HepG2 (cell line): ENCODE data around the gene SULT4A1. TPM values are rescaled to one million over a fixed set of nuclear protein-coding genes. Genes with fewer than 3 reads are reported as not detected.

ENCODE experiments used
- ATAC-seq: fragments of 200-7000 bp; cut with Tn5 transposase; 3 replicates; pipeline ENCODE4 v1.9.1; 2020; ENCODE audit warnings: mild to moderate bottlenecking, moderate library complexity
- BruUV-seq: library from RNA; stranded (reverse); fragments of 400-500 nt; replicated peaks from 2 replicates; lab custom pipeline; 2021; lab: Mats Ljungman, UMichigan
- CTCF ChIA-PET: fragments of 300-600 bp; formaldehyde crosslinking; extraction: SDS; loops from one replicate; lab custom pipeline; 2021; ENCODE audit warnings: low total read pairs, inconsistent platforms, low intra/inter-chr PET ratio; lab: Yijun Ruan, JAX
- POLR2A ChIA-PET: fragments of 350-600 bp; sonication (Branson Sonifier 250); formaldehyde crosslinking; loops from one replicate; lab custom pipeline; 2020; ENCODE audit warnings: antibody characterized with exemption, inconsistent platforms; lab: Yijun Ruan, JAX
- DNase-seq: peaks from one replicate; pipeline ENCODE4 v3.0.0-alpha.2; 2015; ENCODE audit warnings: low spot score
- FAIRE-seq: peaks from 3 replicates; lab custom pipeline; 2011; peaks lifted over from hg19 to GRCh38; lab: Jason Lieb, UNC
- H2AFZ ChIP-seq: one replicate; pipeline ENCODE4 v1.6.1; 2011; ENCODE audit warnings: low read length, inconsistent platforms
- H3K27ac ChIP-seq: fragments of 300-600 bp; 3 replicates; pipeline ENCODE4 v1.8.0; 2011; ENCODE audit warnings: mixed run types, mild to moderate bottlenecking, mixed read lengths, low read length, inconsistent platforms; ENCODE audit not compliant: insufficient read depth; ENCODE audit errors: extremely low read length
- H3K27me3 ChIP-seq, 2 experiments: fragments of 200-600 bp in 1 of 2; 2 replicates in 1 of 2; 3 replicates in 1 of 2; pipeline versions ENCODE4 v1.6.0 to v1.8.0; 2011; ENCODE audit warnings: low read length in 2 of 2, mild to moderate bottlenecking in 2 of 2, moderate library complexity in 2 of 2, inconsistent platforms in 1 of 2; ENCODE audit not compliant: insufficient read depth in 2 of 2, control insufficient read depth in 1 of 2
- H3K36me3 ChIP-seq, 2 experiments: fragments of 200-600 bp in 1 of 2; replicated peaks in 1 of 2; 2 replicates in 1 of 2; 3 replicates in 1 of 2; pipeline versions ENCODE4 v1.5.1 to v1.8.0; 2011; ENCODE audit warnings: low read length in 2 of 2, inconsistent platforms in 1 of 2; ENCODE audit not compliant: insufficient read depth in 2 of 2, control insufficient read depth in 1 of 2
- H3K4me1 ChIP-seq: 2 replicates; pipeline ENCODE4 v1.5.1; 2012; ENCODE audit warnings: low read length, inconsistent platforms; ENCODE audit not compliant: insufficient read depth
- H3K4me2 ChIP-seq: 2 replicates; pipeline ENCODE4 v1.6.0; 2011; ENCODE audit warnings: low read depth, low read length, inconsistent platforms
- H3K4me3 ChIP-seq, 3 experiments: fragments of 200-600 bp in 1 of 3; sonication (generic), shearing (Covaris generic) in 1 of 3; replicated peaks in 1 of 3; 2 replicates each; pipeline ENCODE4 v1.5.1; 2011 to 2016; ENCODE audit warnings: low read length in 3 of 3, inconsistent platforms in 2 of 3, low read depth in 2 of 3, mild to moderate bottlenecking in 2 of 3, control low read depth in 1 of 3, mixed read lengths in 1 of 3; ENCODE audit not compliant: insufficient read depth in 1 of 3
- H3K79me2 ChIP-seq: one replicate; pipeline ENCODE4 v1.6.1; 2011; ENCODE audit warnings: low read length, inconsistent platforms; ENCODE audit not compliant: insufficient read depth
- H3K9ac ChIP-seq: 2 replicates; pipeline ENCODE4 v1.6.0; 2011; ENCODE audit warnings: mild to moderate bottlenecking, low read depth, low read length, inconsistent platforms; ENCODE audit not compliant: insufficient read depth
- H3K9me3 ChIP-seq: 2 replicates; pipeline ENCODE4 v1.5.1; 2012; ENCODE audit warnings: mild to moderate bottlenecking, low read length
- H4K20me1 ChIP-seq: 2 replicates; pipeline ENCODE4 v1.6.0; 2011; ENCODE audit warnings: inconsistent platforms, mild to moderate bottlenecking, low read length, moderate library complexity; ENCODE audit not compliant: insufficient read depth
- ATF2 ChIP-seq: sonication (generic); formaldehyde crosslinking; IDR thresholded peaks from 2 replicates; pipeline ENCODE4 v1.4.0; 2020; ENCODE audit warnings: missing genetic modification reagents
- KDM1A ChIP-seq: IDR thresholded peaks from 2 replicates; pipeline ENCODE4 v1.6.1; 2016; ENCODE audit warnings: missing compliant biosample characterization
- KLF15 ChIP-seq: sonication (generic); formaldehyde crosslinking; IDR thresholded peaks from 2 replicates; pipeline ENCODE4 v1.8.1; 2023; ENCODE audit warnings: borderline replicate concordance, mild to moderate bottlenecking, inconsistent platforms, missing genetic modification reagents, mixed read lengths
- RBFOX2 ChIP-seq: fragments of 200-400 bp; formaldehyde crosslinking; IDR thresholded peaks from 2 replicates; pipeline ENCODE4 v1.6.1; 2017; ENCODE audit warnings: low read depth, mild to moderate bottlenecking, low read length
- RNF2 ChIP-seq: fragments of 450-650 bp; conservative IDR thresholded peaks from 2 replicates; pipeline ENCODE4 v1.6.1; 2016; ENCODE audit warnings: low read depth
- SP1 ChIP-seq, 2 experiments: fragments of 450-650 bp in 1 of 2; sonication (generic) in 1 of 2; formaldehyde crosslinking in 1 of 2; IDR thresholded peaks; 2 replicates each; pipeline versions ENCODE4 v1.4.0 to v1.6.1; 2016 to 2020; ENCODE audit warnings: missing genetic modification reagents in 1 of 2
- ZBTB14 ChIP-seq: sonication (generic); formaldehyde crosslinking; IDR thresholded peaks from 2 replicates; pipeline ENCODE4 v1.4.0; 2020; ENCODE audit warnings: missing genetic modification reagents
- ZNF432 ChIP-seq: sonication (generic); formaldehyde crosslinking; IDR thresholded peaks from 2 replicates; pipeline ENCODE4 v1.5.0; 2020; ENCODE audit warnings: missing genetic modification reagents, mild to moderate bottlenecking, borderline replicate concordance
- ZNF619 ChIP-seq: sonication (generic); formaldehyde crosslinking; IDR thresholded peaks from 2 replicates; pipeline ENCODE4 v1.4.0; 2020; ENCODE audit warnings: mild to moderate bottlenecking, missing genetic modification reagents
- ZNF800 ChIP-seq: sonication (generic); formaldehyde crosslinking; IDR thresholded peaks from 2 replicates; pipeline ENCODE4 v1.4.0; 2020; ENCODE audit warnings: missing genetic modification reagents
- ZNF839 ChIP-seq: sonication (generic); formaldehyde crosslinking; IDR thresholded peaks from 2 replicates; pipeline ENCODE4 v1.4.0; 2020; ENCODE audit warnings: missing genetic modification reagents, mild to moderate bottlenecking, borderline replicate concordance
- ZSCAN9 ChIP-seq: IDR thresholded peaks from 2 replicates; pipeline ENCODE4 v1.6.1; 2016; ENCODE audit warnings: borderline replicate concordance
- WGBS: methylation state at CpG from one replicate; pipeline ENCODE4 v1.1.6; 2017; ENCODE audit warnings: low lambda C conversion rate; 5-methylcytosine and 5-hydroxymethylcytosine counted together
- in situ Hi-C: cut with HindIII; loops from 2 replicates; pipeline ENCODE4 v1.10.0; 2017; ENCODE audit warnings: low pct_unique_long_range_greater_than_20kb; ENCODE audit not compliant: extremely low pct_ligation_motif_present
- intact Hi-C: fragments of 100-400 bp; cut with micrococcal nuclease; formaldehyde crosslinking; loops from one replicate; pipeline ENCODE4 v1.10.0; 2022; ENCODE audit not compliant: unreplicated experiment
- polyA plus RNA-seq, 8 experiments: library from polyadenylated mRNA; depleted of rRNA in 3 of 8; stranded (reverse) in 7 of 8; unstranded in 1 of 8; fragments of >200 nt; fragmentation: Illumina TruSeq in 4 of 8; extraction: Trizol in 4 of 8; gene quantifications; 2 replicates each; pipeline versions ENCODE4 v1.2.1 to v1.2.3, GENCODE V29; 2011 to 2016; ENCODE audit warnings: low read depth in 4 of 8, missing spikeins in 1 of 8, mixed read lengths in 1 of 8; ENCODE audit not compliant: insufficient read depth in 1 of 8
- total RNA-seq, 5 experiments: library from RNA; depleted of rRNA; stranded (reverse); fragments of >200 nt; fragmentation: Illumina TruSeq; extraction: Trizol; gene quantifications; 2 replicates each; pipeline ENCODE4 v1.2.3, GENCODE V29; 2016; ENCODE audit warnings: low read depth in 1 of 5

The SULT4A1 gene
- total and polyA plus RNA-seq, 2 of the 13 experiments (the other 11 are each of a cell fraction or from before 2014, with no cell fraction given) = not detected

- no peaks in the 10 kb centered on the region for H3K36me3 ChIP-seq
- no peak overlapping the region for H3K27ac ChIP-seq
- WGBS = 40% methylated on average over 6 of the region's 11 CpGs
- in situ Hi-C loops (no loop called here), intact Hi-C loops (no loop called here)
- TF ChIP-seq KDM1A (CRISPR knock-in tag) (no peak), ZNF432 (CRISPR knock-in tag) (no peak), KLF15 (CRISPR knock-in tag) (no peak), ZNF800 (CRISPR knock-in tag) (no peak), SP1 (IDR thresholded peaks at IDR 0.05) (no peak), SP1 (CRISPR knock-in tag; IDR thresholded peaks at IDR 0.05) (no peak), ATF2 (CRISPR knock-in tag) (no peak), ZSCAN9 (CRISPR knock-in tag) (no peak), RBFOX2 (no peak), ZNF839 (CRISPR knock-in tag) (no peak), ZNF619 (no peak), RNF2 (no peak), ZBTB14 (CRISPR knock-in tag) (no peak)
- no peak overlapping the region for H3K4me2 ChIP-seq
- no peak for DNase-seq
- no peak overlapping the region for H2AFZ ChIP-seq
- peaks cover 0 to 39% of the 10 kb centered on the region in 2 experiments; a peak in 4 of 5 replicates for H3K27me3 ChIP-seq
- POLR2A ChIA-PET = no interaction called here
- no peak for FAIRE-seq
- H4K20me1 ChIP-seq = no peaks in the 10 kb centered on the region
- H3K79me2 ChIP-seq = no peaks in the 10 kb centered on the region
- BruUV-seq = no TSS peak
- CTCF ChIA-PET = no interaction called here
- H3K9me3 ChIP-seq = no peaks in the 10 kb centered on the region
- no peak for ATAC-seq
- H3K4me3 ChIP-seq = no peak overlapping the region
- H3K4me1 ChIP-seq = peaks cover 9% of the 10 kb centered on the region
- no peak overlapping the region for H3K9ac ChIP-seq
Observed at GRCh38 chr22:43818981-43819380, 43.3 kb downstream of the SULT4A1 start.
